22Rv1 (cell line): Measurements from ENCODE around the gene KLHL30.

ENCODE experiments used
- ZFX ChIP-seq: fragments of 450-650 bp; IDR thresholded peaks from 2 replicates; pipeline ENCODE4 v1.6.1; 2017; ENCODE audit warnings: antibody characterized with exemption, borderline replicate concordance
- TF ChIP-seq, protein P1 (sequence below): fragments of 450-650 bp; IDR thresholded peaks from 2 replicates; pipeline ENCODE4 v1.5.1; 2017; ENCODE audit warnings: mild to moderate bottlenecking

DNA sequence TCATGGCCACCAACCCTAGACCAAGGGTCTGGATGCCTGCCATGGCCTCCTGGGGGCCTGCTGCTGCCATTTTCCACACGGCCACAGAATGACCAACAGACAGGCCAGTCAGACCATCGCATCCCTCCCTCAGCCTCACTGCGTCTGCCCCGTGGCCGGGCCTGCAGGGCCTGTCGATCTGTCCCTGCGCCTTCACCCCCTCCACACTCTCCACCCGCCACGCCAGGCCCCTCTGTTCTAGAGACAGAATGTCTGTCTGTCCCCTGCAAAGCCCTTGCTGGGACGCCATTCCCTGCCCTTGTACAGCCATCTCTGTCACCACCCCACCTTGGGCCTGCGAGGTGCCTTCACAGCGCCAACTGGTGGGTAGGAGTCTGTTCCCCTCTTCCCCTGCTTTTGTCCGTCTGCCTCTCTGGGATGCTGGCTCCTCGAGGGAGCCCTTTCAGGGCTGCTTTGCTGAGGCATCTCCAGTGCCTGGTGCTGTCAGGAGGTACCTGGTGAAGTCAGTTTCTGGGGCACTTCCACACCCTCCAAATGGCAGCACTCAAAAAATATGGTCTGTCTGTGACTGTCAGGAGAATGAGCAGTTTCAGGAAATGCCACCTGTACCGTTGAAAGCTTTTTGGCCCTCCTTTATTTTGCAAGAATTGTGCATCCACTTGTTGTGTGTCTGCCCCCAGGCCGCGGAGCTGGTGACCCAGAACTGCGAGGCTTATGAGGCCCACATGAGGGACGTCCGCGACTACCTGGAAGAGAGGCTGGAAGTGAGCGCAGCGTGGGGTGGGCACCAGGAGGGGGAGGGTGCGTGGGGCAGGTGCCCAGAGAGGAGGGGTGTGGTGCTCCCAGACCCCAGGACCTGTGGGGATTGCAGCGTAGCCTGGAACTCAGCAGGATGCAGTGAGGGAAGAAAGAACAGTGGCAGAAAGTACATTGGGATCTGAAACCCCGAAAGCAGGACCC, 45.0 kb upstream of the KLHL30 start:
- TF ChIP-seq, protein P1, sequence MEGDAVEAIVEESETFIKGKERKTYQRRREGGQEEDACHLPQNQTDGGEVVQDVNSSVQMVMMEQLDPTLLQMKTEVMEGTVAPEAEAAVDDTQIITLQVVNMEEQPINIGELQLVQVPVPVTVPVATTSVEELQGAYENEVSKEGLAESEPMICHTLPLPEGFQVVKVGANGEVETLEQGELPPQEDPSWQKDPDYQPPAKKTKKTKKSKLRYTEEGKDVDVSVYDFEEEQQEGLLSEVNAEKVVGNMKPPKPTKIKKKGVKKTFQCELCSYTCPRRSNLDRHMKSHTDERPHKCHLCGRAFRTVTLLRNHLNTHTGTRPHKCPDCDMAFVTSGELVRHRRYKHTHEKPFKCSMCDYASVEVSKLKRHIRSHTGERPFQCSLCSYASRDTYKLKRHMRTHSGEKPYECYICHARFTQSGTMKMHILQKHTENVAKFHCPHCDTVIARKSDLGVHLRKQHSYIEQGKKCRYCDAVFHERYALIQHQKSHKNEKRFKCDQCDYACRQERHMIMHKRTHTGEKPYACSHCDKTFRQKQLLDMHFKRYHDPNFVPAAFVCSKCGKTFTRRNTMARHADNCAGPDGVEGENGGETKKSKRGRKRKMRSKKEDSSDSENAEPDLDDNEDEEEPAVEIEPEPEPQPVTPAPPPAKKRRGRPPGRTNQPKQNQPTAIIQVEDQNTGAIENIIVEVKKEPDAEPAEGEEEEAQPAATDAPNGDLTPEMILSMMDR: no peak
- no peak for TF ChIP-seq ZFX
